Measurements from ENCODE around the gene MRPL40.

DNA sequence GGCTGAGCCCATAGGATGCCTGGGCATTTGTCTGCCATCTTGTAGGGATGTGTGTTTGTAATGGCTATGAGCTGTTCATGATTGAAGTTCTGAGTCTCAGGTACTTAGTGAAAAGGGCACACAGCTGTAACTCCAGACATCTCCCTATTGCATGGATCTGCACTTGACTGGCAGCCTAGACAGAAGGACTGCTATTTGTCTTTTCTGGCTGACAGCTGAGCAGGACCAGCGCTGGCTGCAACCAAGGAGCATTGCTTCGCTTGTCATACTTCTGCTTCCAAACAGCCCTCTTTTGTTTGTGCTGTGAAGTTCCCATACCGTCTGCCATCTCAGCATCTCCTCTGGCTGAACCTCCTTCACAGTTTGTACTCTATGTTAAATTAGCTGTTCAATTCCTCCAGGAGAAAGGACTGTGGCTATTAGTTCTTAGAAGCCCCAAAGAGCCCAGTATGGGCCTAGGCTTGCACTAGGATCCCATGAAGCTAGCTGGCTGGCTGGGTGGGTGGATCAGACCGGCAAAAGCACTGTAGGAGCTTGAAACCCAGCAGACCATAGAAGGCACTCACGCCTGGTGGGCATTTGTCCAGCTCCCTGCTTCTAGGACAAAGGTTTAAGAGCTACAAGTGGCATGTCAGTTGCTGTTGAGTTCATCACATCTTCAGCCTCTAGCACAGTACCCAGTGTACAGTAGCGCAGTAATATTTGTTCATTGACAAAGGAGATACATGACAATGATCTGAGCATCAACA is 21.2 kb upstream of the MRPL40 start:
- TF ChIP-seq, protein P1, sequence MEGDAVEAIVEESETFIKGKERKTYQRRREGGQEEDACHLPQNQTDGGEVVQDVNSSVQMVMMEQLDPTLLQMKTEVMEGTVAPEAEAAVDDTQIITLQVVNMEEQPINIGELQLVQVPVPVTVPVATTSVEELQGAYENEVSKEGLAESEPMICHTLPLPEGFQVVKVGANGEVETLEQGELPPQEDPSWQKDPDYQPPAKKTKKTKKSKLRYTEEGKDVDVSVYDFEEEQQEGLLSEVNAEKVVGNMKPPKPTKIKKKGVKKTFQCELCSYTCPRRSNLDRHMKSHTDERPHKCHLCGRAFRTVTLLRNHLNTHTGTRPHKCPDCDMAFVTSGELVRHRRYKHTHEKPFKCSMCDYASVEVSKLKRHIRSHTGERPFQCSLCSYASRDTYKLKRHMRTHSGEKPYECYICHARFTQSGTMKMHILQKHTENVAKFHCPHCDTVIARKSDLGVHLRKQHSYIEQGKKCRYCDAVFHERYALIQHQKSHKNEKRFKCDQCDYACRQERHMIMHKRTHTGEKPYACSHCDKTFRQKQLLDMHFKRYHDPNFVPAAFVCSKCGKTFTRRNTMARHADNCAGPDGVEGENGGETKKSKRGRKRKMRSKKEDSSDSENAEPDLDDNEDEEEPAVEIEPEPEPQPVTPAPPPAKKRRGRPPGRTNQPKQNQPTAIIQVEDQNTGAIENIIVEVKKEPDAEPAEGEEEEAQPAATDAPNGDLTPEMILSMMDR (IDR thresholded peaks at IDR 0.05) = no peak
- no peak for TF ChIP-seq POLR2A (IDR thresholded peaks at IDR 0.05)

Data from thyroid gland (tissue), 4 donors.